Activated CD4-positive, alpha-beta T cell treated with anti-CD3 and anti-CD28 coated beads, Interleukin-2, Interleukin-4, amounts not matched to agents 100 ng/mL and 50 ng/mL, durations not matched to agents 16 hours and 8 hours (primary cell): ENCODE data around the gene BCL2L2.

Experiments
- DNase-seq: peaks from one replicate; pipeline ENCODE4 v3.0.0-alpha.2; 2020; ENCODE audit warnings: low spot score

BCL2L2 gene

DNA sequence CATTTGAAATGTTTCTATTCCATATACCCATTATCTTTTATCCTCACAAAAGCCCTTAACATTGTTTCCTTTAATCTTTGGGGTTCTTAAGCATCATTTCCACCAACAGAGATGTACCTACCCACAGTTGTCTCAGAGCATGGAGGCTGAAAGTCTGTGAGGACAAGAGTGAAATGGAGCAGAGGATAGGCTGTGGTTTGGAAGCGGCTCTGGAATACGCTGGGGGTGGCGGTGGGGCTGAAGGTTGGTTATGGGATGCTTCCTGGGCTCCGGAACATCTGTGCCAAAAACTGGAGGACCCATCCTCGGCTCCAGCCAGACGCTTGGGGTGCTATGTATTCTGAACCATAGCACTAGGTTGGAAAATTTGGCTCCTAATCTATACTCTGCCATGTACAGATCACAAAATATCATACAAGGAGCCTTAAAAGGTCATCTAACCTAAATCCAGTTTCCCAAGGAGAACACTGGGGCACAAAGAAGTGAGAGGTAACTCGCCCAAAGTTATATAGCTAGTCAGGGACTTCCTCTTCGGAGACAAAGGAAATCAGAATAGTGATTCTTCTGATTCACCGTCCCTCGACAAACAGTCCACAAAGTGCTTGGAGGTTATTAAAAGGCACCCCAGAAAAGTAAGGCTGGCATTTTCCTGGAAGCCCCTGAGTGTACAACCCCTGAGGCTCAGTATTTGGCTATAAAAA lies 6.5 kb upstream of the BCL2L2 start:
- DNase-seq: no peak

DNA sequence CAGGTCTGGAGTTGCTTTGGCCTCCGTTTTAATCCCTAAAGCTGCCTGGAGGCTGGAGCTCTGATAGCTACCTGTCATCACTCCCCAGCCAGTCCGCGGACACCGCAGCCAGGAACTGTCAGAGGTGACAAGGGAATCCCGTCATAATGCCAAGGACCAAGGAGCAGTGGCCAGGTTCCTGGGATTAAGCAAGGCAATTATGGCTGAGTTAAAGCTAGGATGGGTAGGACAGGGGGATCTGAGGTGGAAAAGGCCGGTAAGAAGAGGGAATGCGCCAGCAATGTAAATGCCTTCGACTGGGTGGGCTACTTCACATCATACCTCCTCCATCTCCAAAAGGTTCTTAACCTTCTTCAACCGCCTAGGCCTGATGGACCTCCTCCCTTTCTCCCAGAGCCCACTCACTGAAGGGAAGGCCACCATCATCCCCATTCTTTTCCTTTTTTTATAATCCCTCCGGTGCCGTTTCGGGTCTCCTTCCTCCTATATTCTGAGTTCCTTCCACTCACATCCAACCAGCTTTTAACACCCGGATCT lies 5.9 kb upstream of the BCL2L2 start:
- peak; percentile 8 for DNase-seq

DNA sequence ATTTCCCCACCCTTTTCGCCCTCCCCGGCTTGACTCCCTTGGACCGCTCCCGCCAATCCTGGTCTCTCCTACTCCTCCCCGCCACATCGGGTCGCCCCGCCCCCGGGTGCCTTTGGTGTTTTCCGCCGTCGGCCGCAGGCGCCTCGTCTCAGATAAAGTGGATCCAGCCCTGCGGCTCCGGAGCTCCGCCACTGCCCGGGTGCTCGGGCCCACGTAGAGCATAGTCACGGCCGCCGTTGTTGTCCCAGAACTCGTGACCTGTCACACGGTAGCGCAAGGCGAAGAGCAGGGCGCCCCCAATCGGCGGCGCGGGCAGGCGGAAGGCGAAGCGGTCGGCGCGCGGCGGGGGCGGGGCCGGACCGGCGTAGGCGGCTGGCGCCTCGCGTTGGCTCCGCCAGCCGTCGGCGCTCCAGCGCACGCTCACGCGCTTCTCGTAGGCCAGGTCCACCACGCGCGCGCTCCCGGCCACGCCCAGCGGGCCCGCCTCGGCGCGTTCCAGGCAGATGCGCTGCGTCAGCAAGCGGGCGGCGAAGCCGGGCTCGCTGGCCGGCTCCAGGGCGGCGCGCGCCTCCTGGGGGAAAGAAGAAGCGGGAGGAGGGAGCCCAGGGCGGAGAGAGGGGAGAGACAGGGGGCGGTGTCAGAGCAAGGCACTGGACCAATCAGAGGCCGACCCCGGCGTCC lies 5.2 kb upstream of the BCL2L2 start:
- peak; percentile 98 for DNase-seq

DNA sequence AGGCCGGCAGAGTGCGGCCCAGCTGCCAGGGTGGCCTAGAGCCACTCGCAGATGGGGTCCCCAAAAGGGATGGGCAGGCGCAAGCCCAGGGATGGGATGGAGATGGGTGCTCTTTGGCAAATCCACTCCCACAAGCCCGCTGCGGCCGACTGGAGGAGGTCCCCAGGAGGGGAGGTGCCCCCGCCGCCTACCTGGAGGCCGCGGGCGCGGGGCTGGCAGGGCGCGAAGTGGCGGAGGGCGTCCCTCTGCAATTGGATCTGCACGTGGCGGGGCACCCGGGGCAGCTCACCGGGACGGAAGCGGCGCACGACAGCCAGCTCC lies 4.7 kb upstream of the BCL2L2 start:
- no peak for DNase-seq

DNA sequence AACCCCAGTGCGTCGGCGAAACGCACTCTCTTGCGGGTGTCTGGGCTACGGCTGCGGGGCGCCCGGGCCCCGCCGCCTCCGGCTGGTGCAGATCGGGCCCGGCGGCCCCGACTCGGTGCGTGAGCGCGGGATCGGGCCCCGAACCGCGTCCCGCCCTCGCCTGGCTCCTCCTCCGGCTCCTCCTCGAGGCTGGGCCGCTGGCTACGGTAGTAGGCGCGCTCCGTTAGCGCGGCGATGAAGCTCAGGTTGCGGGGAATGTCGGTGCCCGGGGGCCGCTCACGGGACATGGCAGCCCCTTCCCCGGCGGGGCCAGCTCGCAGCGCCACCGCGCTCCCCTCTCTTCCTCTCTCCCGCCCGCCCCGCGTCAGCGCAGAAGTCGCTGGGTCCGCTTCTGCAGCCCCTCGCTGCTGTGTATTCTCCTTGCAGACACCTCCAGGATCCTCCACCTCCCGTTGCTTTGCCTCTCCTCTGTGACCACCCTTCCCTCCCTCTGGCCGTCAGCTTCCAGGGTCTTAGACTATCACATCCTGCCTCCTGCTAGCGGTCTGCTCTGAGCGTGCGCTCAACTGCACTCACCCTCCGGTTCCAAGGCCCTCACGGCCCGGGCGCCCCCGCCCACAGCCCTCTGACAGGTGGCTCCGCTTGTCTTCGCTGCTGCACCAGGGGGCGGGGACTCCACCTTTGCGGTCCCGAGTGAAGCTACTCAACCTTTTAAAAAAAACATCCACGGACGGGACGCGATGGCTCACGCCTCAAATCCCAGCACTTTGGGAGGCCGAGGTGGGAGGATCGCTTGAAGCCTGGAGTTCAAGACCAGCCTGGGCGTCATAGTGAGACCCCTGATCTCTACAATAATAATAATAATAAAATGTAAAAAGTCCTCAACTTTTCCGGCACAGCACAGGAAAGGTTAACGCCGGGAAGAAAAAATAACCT lies 4.1 kb upstream of the BCL2L2 start, which contains the start of gene PPP1R3E:
TSS of gene PPP1R3E (minus strand) at position 570 of the 936 bp plus-strand sequence. CDS start at position 287, 283 bp downstream.
- peak; percentile 83 for DNase-seq

DNA sequence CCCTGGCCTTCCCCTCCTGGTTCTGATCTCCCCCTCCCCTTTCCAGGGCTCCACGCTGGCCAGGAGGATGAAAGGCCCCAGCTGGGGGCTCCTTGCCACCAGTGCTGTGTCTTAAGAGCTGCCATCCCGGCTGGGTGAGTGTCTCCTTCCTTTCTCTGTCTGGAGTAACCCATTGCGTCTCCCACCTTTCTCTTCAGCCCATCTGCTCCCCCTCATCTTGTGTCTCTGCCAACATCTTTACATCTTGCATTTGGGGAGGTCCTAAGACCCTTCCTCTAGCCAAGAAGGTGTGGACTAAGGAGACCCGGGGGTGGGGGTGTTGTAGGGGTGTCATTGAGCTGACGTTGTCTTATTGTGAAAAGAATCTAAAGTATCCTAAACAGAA lies 505 bp downstream of the BCL2L2 start:
- no peak for DNase-seq

DNA sequence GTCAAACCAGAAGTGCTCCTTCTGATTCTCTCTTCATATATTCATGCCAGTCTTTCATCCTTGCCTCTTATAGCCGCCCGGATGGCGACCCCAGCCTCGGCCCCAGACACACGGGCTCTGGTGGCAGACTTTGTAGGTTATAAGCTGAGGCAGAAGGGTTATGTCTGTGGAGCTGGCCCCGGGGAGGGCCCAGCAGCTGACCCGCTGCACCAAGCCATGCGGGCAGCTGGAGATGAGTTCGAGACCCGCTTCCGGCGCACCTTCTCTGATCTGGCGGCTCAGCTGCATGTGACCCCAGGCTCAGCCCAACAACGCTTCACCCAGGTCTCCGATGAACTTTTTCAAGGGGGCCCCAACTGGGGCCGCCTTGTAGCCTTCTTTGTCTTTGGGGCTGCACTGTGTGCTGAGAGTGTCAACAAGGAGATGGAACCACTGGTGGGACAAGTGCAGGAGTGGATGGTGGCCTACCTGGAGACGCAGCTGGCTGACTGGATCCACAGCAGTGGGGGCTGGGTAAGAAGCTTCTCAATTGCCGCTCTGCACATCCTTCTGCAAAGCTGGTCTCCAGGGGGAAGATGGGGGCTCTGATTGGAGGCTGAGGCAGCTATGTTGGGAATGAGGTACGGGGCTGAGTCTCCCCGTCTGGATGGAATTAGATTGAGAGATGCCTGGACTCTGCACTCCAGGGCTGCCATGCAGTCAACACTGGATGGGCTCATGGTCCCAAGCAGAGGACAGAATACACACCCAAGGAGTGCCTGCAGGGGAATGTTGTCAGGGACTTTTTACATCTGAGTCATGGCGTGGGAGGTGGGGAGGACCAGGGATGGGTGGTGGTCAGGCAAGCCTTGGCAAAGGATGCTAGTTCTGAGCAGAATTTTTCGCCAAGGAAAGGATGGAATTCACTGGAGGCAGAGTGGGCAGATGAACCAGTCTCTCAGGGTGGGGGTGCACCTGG lies 1.3 kb downstream of the BCL2L2 start:
- no peak for DNase-seq

DNA sequence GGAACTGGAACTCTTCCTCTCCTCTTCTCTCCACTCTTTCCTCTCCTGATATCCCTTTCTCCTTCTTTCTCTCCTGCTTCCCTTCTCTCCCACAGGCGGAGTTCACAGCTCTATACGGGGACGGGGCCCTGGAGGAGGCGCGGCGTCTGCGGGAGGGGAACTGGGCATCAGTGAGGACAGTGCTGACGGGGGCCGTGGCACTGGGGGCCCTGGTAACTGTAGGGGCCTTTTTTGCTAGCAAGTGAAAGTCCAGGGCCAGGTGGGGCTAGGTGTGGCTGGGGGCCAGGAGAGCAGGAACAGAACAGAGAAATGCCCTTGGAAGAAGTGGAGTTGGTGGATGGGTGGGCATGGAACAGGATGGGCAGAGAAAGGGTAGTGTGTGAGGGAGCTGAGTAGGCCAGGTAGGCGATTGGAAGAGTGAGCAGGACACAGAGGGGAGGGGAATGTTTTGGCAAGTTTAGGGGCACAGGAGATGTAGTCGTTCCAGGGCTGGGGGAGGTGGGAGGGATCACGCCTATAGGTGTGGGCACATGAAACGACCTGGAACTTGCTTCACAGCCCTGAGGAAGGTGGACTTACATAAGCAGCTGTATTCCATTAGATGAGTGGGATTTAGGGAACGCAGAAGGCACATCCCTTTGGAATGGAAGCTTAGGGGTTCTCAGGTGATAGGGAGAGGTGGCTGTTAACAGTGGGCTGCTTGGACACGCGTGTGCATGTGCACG lies 2.2 kb downstream of the BCL2L2 start:
- DNase-seq: no peak

DNA sequence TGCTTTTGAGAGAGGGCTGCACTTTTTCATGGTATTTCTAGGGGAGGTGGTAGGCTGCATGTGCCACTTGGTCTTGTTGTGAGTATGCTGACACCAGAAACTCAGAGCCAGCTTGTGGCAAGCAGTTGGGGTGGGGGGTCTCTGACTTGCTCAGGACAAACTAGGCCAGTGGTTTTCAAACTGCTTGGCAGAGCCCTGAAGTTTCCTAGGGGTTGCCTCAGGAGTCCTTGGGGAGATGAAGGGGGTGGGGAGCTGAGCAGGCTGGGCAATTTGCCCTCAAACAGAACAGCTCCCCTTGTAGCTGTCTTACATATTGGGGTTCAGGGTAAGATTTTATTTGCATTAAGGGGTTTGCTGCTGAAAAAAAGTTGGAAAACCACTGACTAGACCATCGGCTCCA lies 3.9 kb downstream of the BCL2L2 start:
- no peak for DNase-seq

DNA sequence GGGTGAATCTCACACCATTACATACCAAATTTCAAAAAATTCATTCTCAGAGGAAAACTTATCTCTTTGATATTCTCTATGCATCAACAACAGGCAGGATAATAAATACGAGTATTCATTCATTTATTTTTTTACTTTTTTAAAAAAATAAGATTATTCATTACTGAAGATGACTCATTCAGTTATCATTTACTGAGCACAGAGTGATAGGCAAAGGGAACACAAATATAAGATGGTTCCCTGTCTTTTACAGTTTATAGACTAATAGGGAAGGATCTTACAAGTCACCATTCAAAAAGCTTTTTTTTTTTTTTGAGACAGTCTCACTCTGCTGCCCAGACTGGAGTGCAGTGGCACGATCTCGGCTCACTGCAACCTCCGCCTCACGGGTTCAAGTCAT lies 9.7 kb downstream of the BCL2L2 start:
- no peak for DNase-seq

DNA sequence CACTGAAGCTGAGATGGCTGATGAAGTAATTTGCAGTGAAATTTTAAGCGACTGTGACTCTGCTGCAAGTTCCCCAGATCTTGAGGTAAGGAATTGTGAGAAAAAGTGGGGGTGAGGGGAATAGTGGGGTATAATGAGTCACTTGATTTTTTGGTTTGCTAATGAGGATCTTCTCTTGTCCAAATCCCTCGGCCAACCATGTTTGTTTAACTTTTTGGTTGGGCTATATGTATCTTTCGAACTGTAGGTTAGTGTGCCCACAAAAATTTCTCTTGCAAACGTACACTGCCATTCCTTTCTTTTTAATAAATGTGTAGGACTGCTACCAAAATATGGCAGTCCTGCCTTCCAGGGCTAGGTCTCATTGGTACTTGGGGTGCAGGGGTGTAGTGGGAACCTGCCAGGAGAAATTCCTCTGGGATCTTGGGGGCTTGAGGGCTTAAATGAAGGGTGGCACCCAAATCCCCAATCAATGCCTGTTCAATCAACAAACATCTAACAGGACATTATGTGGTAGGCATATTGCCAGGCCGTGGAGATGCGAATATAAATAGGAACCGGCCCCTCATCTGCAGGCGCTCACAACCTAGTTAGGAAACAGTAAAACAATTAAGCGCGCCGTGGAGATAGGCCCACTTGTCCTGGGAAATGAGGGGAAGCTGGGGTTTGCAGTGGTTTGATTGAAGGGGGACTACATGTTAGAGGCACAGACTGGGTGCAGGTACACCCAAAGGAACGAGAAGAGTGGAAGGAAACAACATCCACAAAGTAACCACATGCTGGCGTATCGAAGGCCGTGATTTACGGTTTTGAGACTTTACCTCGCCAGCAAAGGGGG lies 13.3 kb downstream of the BCL2L2 start:
- no peak for DNase-seq

DNA sequence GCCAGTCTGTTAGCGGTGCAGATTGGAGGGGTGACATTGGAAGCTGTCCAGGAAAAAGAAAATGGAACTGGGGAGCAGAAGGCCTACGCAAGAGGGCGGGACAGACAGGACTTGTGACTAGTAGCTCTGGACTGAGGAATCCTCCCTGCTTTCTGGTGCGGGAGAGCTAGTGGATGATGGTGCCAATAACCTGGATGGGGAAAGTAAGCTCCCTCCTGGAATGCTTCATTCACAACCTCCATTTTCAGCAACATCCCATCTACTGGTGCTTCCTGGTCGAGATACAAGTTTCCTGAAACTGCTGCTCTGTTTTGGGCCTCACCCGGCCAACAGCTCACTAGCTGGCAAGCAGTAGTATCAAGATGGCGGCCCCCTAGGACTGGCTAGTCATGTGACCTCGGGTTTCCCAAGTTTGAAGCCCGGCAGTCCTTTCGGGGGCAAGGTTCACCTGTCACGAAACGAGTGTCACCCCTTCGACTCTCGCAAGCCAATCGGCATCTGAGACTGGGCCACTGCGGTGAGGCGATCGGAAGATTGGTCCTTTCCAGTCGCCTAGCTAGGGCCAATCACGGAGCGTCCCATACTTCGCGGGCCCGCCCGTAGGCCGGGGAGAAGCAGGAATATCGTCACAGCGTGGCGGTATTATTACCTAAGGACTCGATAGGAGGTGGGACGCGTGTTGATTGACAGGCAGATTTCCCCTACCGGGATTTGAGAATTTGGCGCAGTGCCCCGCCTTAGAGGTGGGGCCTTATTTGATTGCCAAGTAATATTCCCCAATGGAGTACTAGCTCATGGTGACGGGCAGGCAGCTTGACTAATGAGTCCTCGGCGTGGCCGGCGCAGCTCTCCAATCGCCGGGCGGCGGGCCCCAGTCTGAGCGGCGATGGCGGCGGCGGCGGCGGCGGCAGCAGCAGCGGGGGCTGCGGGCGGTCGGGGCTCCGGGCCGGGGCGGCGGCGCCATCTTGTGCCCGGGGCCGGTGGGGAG lies 14.2 kb downstream of the BCL2L2 start, which contains the start of gene PABPN1:
TSS of gene PABPN1 (plus strand) at position 874 of the 988 bp plus-strand sequence. CDS start at position 887, 13 bp downstream.
- DNase-seq: peak; percentile 99

DNA sequence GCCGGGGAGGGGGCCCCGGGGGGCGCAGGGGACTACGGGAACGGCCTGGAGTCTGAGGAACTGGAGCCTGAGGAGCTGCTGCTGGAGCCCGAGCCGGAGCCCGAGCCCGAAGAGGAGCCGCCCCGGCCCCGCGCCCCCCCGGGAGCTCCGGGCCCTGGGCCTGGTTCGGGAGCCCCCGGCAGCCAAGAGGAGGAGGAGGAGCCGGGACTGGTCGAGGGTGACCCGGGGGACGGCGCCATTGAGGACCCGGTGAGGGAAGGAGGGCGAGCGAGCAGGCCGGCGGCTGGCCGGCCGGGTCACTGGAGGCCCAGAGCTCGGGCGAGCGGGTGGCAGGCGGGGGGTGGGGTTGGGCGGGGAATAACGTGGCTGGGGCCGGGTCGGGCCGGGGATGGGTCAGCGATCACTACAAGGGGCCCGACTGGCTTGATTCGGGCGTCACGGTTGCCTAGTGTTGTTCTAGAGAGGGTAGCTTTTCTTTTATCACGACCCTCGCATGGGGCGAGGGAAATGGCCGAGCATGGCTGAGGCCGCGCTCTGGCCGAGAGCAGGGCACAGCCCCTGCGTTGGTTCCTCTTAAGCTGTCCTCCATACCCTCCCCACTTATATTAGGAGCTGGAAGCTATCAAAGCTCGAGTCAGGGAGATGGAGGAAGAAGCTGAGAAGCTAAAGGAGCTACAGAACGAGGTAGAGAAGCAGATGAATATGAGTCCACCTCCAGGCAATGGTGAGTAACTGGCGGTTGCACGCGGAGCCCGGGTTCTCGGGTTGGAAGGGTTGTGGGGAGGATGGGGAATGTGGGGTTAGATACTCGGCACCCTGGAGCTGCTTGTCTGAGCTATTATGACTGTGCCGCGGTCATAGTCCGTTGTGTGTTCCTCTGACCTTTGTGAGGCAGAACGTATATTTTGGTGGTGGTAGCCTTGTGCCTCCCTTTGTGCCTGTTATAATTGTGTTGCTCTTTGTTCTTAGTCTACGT lies 15.2 kb downstream of the BCL2L2 start:
- peak; percentile 62 for DNase-seq

DNA sequence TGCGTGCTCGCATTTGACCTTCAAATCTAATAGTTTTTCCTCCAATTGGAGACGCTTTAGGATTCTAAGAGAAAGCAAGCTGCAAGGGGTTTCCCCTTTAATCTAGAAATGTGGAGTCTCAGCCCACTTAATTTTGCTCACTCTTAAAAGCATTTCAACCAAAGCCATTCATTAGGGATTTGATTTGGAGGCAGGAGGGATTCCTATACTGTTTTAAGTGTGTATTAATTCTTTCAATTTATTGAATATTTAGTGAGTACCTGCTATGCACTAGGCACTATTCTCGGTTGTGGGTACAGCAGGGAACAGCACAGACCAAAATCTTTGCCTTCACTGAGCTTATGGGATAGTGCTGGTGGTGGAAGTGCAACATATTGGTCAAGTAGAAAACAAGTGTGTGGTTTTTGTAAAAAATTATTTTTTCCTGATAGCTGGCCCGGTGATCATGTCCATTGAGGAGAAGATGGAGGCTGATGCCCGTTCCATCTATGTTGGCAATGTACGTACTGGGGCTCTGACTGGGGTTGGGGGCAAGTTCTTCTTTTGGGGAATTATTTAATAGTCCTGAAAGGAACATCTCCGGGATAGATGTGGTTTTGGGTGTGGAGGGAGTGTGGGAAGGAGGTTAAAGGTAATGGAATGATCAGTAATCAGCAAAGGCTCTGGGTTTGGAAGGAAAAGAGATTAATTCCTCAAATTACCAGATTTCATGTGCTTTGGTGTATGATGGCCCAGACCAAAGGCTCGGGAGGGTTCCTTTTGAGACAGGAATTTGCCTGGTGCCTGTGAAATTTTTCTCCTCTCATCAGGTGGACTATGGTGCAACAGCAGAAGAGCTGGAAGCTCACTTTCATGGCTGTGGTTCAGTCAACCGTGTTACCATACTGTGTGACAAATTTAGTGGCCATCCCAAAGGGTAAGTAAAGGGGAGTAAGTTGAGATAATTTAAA lies 16.2 kb downstream of the BCL2L2 start:
- DNase-seq: no peak

DNA sequence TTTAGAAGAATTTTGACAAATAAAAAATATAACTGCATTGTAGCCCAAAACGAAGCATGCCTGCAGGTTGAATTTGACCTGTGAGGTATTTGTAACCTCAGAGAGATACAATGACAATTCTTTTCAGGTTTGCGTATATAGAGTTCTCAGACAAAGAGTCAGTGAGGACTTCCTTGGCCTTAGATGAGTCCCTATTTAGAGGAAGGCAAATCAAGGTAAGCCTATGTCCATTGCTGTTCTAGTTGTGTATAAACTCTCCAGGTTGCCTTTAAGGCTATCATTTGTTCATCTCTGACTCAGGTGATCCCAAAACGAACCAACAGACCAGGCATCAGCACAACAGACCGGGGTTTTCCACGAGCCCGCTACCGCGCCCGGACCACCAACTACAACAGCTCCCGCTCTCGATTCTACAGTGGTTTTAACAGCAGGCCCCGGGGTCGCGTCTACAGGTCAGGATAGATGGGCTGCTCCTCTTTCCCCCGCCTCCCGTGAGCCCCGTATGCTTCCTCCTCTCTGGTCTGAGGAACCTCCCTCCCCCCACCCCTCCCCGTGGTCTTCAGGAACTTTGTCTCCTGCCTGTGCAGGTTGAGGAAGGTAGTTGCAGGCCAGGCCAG lies 17.3 kb downstream of the BCL2L2 start:
- no peak for DNase-seq

DNA sequence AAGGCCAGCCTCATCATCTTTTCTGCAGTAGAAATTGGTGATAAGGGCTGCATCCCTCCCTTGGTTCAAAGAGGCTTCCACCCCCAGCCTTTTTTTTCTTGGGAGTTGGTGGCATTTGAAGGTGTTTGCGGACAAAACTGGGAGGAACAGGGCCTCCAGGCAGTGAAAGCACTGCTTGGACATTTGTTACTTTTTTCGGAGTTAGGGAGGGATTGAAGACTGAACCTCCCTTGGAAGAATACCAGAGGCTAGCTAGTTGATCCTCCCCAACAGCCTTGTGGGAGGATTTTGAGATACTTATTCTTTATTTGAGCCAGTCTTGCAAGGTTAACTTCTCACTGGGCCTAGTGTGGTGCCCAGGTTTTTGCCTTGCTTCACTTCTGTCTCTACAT lies 17.8 kb downstream of the BCL2L2 start:
- DNase-seq: no peak
